CD14-positive monocyte (primary cell): ENCODE measurements around the gene UBE3D. TPM values are rescaled to one million over a fixed set of nuclear protein-coding genes. Genes with fewer than 3 reads are reported as not detected.

Experiments used
- DNase-seq, 3 donors: peaks; one replicate each; pipeline ENCODE4 v3.0.0-alpha.2; 2011 to 2022
- H2AFZ ChIP-seq: 2 replicates; pipeline ENCODE4 v1.6.0; 2012; ENCODE audit warnings: mild to moderate bottlenecking, low read depth, low read length, inconsistent platforms; ENCODE audit not compliant: insufficient read depth, poor library complexity, severe bottlenecking
- H3K27ac ChIP-seq, 2 donors: 1 replicate in 1 of 2; 2 replicates in 1 of 2; pipeline ENCODE4 v1.5.1; 2012 to 2013; ENCODE audit warnings: low read length in 2 of 2, control low read depth in 1 of 2, inconsistent platforms in 1 of 2, low read depth in 1 of 2, mild to moderate bottlenecking in 1 of 2
- H3K27me3 ChIP-seq, 2 donors: one replicate each; pipeline versions ENCODE4 v1.6.0 to v1.6.1; 2011 to 2013; ENCODE audit warnings: low read length in 2 of 2; ENCODE audit not compliant: control insufficient read depth in 2 of 2, insufficient read depth in 2 of 2
- H3K36me3 ChIP-seq, 2 donors: replicated peaks in 1 of 2; 1 replicate in 1 of 2; 2 replicates in 1 of 2; pipeline versions ENCODE4 v1.5.1 to v1.6.1; 2012 to 2013; ENCODE audit warnings: low read length in 2 of 2, control low read depth in 1 of 2, inconsistent platforms in 1 of 2, mild to moderate bottlenecking in 1 of 2; ENCODE audit not compliant: insufficient read depth in 2 of 2, control insufficient read depth in 1 of 2
- H3K4me1 ChIP-seq, 2 donors: 1 replicate in 1 of 2; 2 replicates in 1 of 2; pipeline versions ENCODE4 v1.5.1 to v1.6.1; 2012 to 2013; ENCODE audit warnings: low read length in 2 of 2, control low read depth in 1 of 2, inconsistent platforms in 1 of 2, mild to moderate bottlenecking in 1 of 2, moderate library complexity in 1 of 2; ENCODE audit not compliant: insufficient read depth in 2 of 2, control insufficient read depth in 1 of 2
- H3K4me2 ChIP-seq: replicated peaks from 2 replicates; pipeline ENCODE3; 2012; ENCODE audit warnings: low read length, moderate library complexity, mild to moderate bottlenecking; ENCODE audit not compliant: poor library complexity, severe bottlenecking; ENCODE audit errors: extremely low read depth
- H3K4me3 ChIP-seq, 3 experiments: fragments of 200-600 bp in 1 of 3; sonication (generic) in 1 of 3; replicated peaks in 1 of 3; 1 replicate in 2 of 3; 2 replicates in 1 of 3; pipeline ENCODE4 v1.5.1; 2011 to 2013; ENCODE audit warnings: low read length in 3 of 3, mild to moderate bottlenecking in 3 of 3, control low read depth in 2 of 3, low read depth in 2 of 3, inconsistent platforms in 1 of 3, moderate library complexity in 1 of 3
- H3K79me2 ChIP-seq: 2 replicates; pipeline ENCODE4 v1.6.0; 2012; ENCODE audit warnings: mild to moderate bottlenecking, control low read depth, inconsistent platforms, low read length, moderate library complexity; ENCODE audit not compliant: insufficient read depth
- H3K9ac ChIP-seq: 2 replicates; pipeline ENCODE4 v1.6.0; 2017; ENCODE audit warnings: low read length, mild to moderate bottlenecking; ENCODE audit not compliant: insufficient read depth, poor library complexity, severe bottlenecking
- H3K9me3 ChIP-seq, 2 donors: replicated peaks in 1 of 2; 1 replicate in 1 of 2; 2 replicates in 1 of 2; pipeline versions ENCODE4 v1.5.1 to v1.6.1; 2012 to 2013; ENCODE audit warnings: low read length in 2 of 2, control low read depth in 1 of 2; ENCODE audit not compliant: control insufficient read depth in 1 of 2, insufficient read depth in 1 of 2
- H4K20me1 ChIP-seq: 2 replicates; pipeline ENCODE4 v1.6.0; 2012; ENCODE audit warnings: mild to moderate bottlenecking, low read length, control low read depth, moderate library complexity; ENCODE audit not compliant: insufficient read depth
- H3K27ac Mint-ChIP-seq, 7 donors: one replicate each; pipeline ENCODE4 v1.8.0; 2020; ENCODE audit warnings: mild to moderate bottlenecking in 7 of 7, mixed read lengths in 7 of 7, moderate library complexity in 6 of 7, inconsistent platforms in 2 of 7
- H3K27me3 Mint-ChIP-seq, 3 donors: one replicate each; pipeline ENCODE4 v1.8.0; 2021 to 2022; ENCODE audit warnings: low read depth in 3 of 3, mild to moderate bottlenecking in 3 of 3, mixed read lengths in 3 of 3, moderate library complexity in 3 of 3, inconsistent platforms in 1 of 3
- H3K36me3 Mint-ChIP-seq, 2 donors: one replicate each; pipeline ENCODE4 v1.8.0; 2020; ENCODE audit warnings: mixed read lengths in 2 of 2, inconsistent platforms in 1 of 2, mild to moderate bottlenecking in 1 of 2
- H3K4me1 Mint-ChIP-seq: one replicate; pipeline ENCODE4 v1.8.0; 2020; ENCODE audit warnings: mild to moderate bottlenecking, mixed read lengths
- H3K4me3 Mint-ChIP-seq, 2 donors: one replicate each; pipeline ENCODE4 v1.8.0; 2020; ENCODE audit warnings: mild to moderate bottlenecking in 2 of 2, mixed read lengths in 2 of 2, moderate library complexity in 1 of 2
- H3K9me3 Mint-ChIP-seq, 7 donors: one replicate each; pipeline ENCODE4 v1.8.0; 2020 to 2022; ENCODE audit warnings: mixed read lengths in 7 of 7, mild to moderate bottlenecking in 6 of 7, moderate library complexity in 6 of 7, inconsistent platforms in 2 of 7
- CTCF ChIP-seq: fragments of 200-600 bp; IDR thresholded peaks from one replicate; pipeline ENCODE4 v1.8.0; 2022; ENCODE audit warnings: antibody characterized with exemption, mild to moderate bottlenecking
- WGBS: methylation state at CpG from one replicate; pipeline ENCODE4 v1.1.5; 2013; ENCODE audit warnings: missing lambda C conversion rate; ENCODE audit not compliant: insufficient coverage; 5-methylcytosine and 5-hydroxymethylcytosine counted together
- intact Hi-C, 2 donors: fragments of 100-400 bp; cut with micrococcal nuclease; formaldehyde crosslinking; loops; one replicate each; pipeline versions ENCODE4 v1.15.0 to v1.15.1; 2023
- polyA plus RNA-seq, 3 donors: library from polyadenylated mRNA; depleted of rRNA in 1 of 3; unstranded in 2 of 3; stranded (reverse) in 1 of 3; fragments of 300-500 nt in 2 of 3; fragments of >200 nt in 1 of 3; fragmentation: Illumina TruSeq in 2 of 3; gene quantifications; 1 replicate in 2 of 3; 2 replicates in 1 of 3; pipeline ENCODE4 v1.2.3, GENCODE V29; 2012 to 2021

Gene UBE3D
- polyA plus RNA-seq, 3 donors, result 0.61 to 1.7 (median 1.1) TPM

- Mint-ChIP-seq H3K27me3 (no peaks in the 10 kb centered on the region), H3K4me3 (no peak overlapping the region), H3K27ac (no peak overlapping the region), H3K36me3 (peaks cover 8 to 9% of the 10 kb centered on the region in 2 donors), H3K9me3 (peaks cover 0 to 3% (median 0%) of the 10 kb centered on the region in 7 donors), H3K4me1 (peaks cover 32% of the 10 kb centered on the region)
- H3K36me3 ChIP-seq, result no peaks in the 10 kb centered on the region
- TF ChIP-seq CTCF, result no peak
- intact Hi-C loops, result no loop called here
- H4K20me1 ChIP-seq, result peaks cover 8% of the 10 kb centered on the region
- H3K4me2 ChIP-seq, result no peak overlapping the region
- no peak overlapping the region for H3K4me3 ChIP-seq
- peaks cover 73% of the 10 kb centered on the region for H3K79me2 ChIP-seq
- H2AFZ ChIP-seq, result no peak overlapping the region
- WGBS, result no CpG with 5 or more reads among the region's 2 CpGs
- no peak for DNase-seq
- no peaks in the 10 kb centered on the region for H3K9me3 ChIP-seq
- no peak overlapping the region for H3K27ac ChIP-seq
- peaks cover 28 to 34% of the 10 kb centered on the region in 2 donors for H3K4me1 ChIP-seq
- no peaks in the 10 kb centered on the region for H3K27me3 ChIP-seq
- H3K9ac ChIP-seq, result no peak overlapping the region
Measured at GRCh38 chr6:83072726-83073125, 7.1 kb upstream of the UBE3D start.

- peaks cover 28 to 35% of the 10 kb centered on the region in 2 donors for H3K4me1 ChIP-seq
- peaks cover 0 to 3% (median 0%) of the 10 kb centered on the region in 7 donors for H3K9me3 Mint-ChIP-seq
- TF ChIP-seq CTCF, result no peak
- H3K27ac Mint-ChIP-seq, result no peak overlapping the region
- H4K20me1 ChIP-seq, result peaks cover 3% of the 10 kb centered on the region
- intact Hi-C loops, result no loop called here
- no peaks in the 10 kb centered on the region for H3K9me3 ChIP-seq
- no peak overlapping the region for H3K4me3 Mint-ChIP-seq
- H3K4me2 ChIP-seq, result no peak overlapping the region
- H3K27me3 Mint-ChIP-seq, result no peaks in the 10 kb centered on the region
- H3K27me3 ChIP-seq, result no peaks in the 10 kb centered on the region
- no peak for DNase-seq
- peaks cover 75% of the 10 kb centered on the region for H3K79me2 ChIP-seq
- H3K4me1 Mint-ChIP-seq, result peaks cover 34% of the 10 kb centered on the region
- WGBS, result no CpG with 5 or more reads among the region's 1 CpG
- H2AFZ ChIP-seq, result no peak overlapping the region
- no peak overlapping the region for H3K27ac ChIP-seq
- no peak overlapping the region for H3K4me3 ChIP-seq
- H3K36me3 ChIP-seq, result no peaks in the 10 kb centered on the region
- no peak overlapping the region for H3K9ac ChIP-seq
- H3K36me3 Mint-ChIP-seq, result peaks cover 8 to 9% of the 10 kb centered on the region in 2 donors
Measured at GRCh38 chr6:83071707-83072106, 6.1 kb upstream of the UBE3D start.
